ENCODE results near the gene ENOX2.
"Not testable (repeated sequence)": the region's sequence is repeated elsewhere in the genome, so short reads cannot be mapped to it uniquely, and the experiment has no call there.

The ENOX2 gene

DNA sequence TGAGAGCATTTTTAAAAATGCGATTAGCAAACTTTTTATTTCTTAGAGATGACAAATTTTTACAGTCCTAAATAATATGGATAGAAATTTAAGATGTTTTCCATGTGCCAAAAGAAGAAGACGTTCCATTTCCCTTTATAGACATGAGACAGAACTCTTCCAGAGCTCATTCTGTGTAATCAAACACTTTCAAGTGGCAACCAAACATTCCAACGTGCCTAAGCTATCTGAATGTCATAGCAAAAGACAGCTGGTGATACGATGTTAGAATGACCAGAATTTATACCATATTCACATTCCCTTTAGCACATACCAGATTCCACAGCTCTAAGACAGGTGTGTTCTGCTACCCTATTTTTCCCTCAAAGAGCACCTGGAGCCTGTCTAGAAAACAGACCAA lies 133.2 kb downstream of the ENOX2 start:
- in situ Hi-C loops (cut with MboI; ENCODE audit: low sequenced_read_pairs), result no loop called here

DNA sequence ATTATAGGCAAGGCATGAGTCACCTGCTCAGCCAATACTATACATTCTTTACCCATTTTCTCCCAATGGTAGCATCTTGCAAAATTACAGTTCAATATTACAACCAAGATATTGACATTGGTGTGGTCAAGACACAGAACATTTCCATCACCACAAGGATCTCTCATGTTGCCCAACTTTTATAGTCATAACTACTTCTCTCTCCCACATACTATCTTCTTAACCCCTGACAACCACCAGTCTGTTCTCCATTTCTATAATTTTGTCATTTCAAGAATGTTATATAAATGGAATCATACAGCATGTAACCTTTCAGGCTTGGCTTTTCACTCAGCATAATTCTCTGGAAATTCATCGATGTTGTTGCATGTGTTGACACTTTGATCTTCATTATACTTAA lies 144.9 kb downstream of the ENOX2 start:
- in situ Hi-C loops (cut with MboI; ENCODE audit: low sequenced_read_pairs), result no loop called here

- in situ Hi-C loops (cut with MboI; ENCODE audit: low sequenced_read_pairs), result no loop called here
These were observed 146.8 kb downstream of the ENOX2 start for GRCh38 chrX:130756233-130756632.

DNA sequence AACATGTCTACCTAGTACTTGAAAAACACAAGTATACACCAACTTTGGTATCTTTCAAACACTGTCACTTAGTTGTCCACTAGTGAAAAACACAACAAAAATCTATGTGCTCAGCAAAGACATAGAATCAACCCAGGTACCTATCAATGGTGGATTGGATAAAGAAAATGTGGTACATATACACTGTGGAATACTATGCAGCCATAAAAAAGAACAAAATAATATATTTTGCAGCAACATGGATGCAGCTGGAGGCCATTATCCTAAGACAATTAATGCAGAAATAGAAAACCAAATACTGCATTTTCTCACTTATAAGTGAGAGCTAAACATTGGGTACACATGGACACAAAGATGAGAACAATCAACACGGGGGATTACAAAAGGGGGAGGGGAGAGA lies 148.7 kb downstream of the ENOX2 start:
- in situ Hi-C loops (cut with MboI; ENCODE audit: low sequenced_read_pairs), result no loop called here

- in situ Hi-C loops (cut with MboI; ENCODE audit: low sequenced_read_pairs), result no loop called here
These were observed 156.2 kb downstream of the ENOX2 start for GRCh38 chrX:130746709-130747342.

DNA sequence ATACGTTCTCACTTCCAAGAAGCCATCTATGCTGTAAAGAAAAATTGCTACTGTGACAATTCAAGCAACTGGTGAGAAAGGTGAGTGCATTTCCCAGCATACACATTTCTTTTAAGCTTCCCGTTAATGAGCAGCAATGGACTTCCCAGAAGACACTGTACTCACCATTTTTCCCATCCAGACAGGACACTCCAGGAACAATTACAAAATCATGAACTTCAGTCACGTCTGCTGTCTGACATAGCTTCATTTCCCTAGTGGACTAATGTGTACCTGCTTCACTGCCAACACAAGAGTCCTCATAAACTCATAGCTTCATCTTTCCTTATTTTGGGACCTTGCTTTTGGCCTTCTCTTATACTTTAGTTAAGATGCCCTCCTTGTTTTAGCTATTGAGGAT lies 156.9 kb downstream of the ENOX2 start:
- in situ Hi-C loops (cut with MboI; ENCODE audit: low sequenced_read_pairs), result no loop called here

DNA sequence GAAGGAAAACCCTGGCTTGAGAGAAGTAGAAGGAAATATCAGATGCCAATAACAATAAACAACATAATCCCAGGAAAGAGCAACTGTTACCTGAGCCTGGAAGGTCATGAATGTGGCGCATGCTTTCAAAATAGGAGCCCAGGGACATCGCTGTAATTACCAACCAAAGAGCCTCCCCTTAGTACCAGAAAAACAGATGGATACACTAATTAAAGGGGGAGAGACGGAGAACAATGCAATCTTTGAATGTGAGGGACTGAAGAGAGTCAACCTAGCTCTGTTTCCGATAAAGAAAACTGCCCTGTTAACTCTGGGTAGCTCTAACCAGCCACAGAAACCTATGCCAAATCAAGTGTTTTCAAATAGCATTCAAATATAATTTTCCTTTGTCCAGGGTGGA lies 161.4 kb downstream of the ENOX2 start:
- in situ Hi-C loops (cut with MboI; ENCODE audit: low sequenced_read_pairs), result no loop called here

DNA sequence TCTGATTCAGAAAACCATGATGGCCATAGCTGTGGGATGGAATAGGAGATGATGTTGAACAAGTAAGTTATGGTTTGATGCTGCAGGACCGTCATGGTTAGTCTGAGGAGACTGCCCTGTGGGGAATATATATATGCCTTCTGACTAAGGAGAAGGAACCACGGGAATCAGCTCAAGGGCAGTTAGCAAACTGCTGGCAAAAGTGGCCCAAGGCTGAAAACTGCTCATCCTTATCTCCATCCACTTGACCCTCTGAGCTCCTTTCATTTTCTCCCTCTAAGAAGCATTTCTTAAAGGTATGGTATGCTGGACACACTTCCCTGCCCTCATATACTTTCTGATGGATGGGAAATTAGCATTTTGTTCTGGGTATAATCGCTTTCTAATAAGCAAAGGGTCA lies 161.9 kb downstream of the ENOX2 start:
- in situ Hi-C loops (cut with MboI; ENCODE audit: low sequenced_read_pairs), result no loop called here

GRCh38 chrX:130738638-130739195 lies 164.3 kb downstream of the ENOX2 start:
- in situ Hi-C loops (cut with MboI; ENCODE audit: low sequenced_read_pairs), result no loop called here

- in situ Hi-C loops (cut with MboI; ENCODE audit: low sequenced_read_pairs), result no loop called here
These were observed 168.3 kb downstream of the ENOX2 start for GRCh38 chrX:130734713-130735112.

DNA sequence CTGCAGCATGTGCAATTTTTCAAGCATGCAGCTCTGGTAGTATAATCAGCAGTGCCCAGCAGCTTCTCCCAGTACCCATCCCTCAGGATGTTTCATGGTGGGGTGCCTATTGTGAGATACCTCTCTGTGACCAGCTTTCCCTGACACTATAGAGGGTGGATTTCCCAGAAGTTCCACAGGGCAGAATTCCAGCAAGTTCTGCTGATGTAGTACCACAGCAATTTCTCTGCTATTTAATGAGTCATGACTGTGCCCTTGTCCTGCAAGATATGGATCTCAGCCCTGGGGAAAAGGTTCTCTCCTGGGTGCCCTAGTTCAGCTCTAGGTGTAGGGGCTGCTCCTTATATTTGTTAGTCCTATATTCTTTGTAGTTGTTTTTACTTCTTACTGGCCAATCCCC lies 174.8 kb downstream of the ENOX2 start:
- in situ Hi-C loops (cut with MboI; ENCODE audit: low sequenced_read_pairs), result no loop called here

GRCh38 chrX:130726661-130727060 lies 176.3 kb downstream of the ENOX2 start:
- in situ Hi-C loops (cut with MboI; ENCODE audit: low sequenced_read_pairs), result no loop called here

DNA sequence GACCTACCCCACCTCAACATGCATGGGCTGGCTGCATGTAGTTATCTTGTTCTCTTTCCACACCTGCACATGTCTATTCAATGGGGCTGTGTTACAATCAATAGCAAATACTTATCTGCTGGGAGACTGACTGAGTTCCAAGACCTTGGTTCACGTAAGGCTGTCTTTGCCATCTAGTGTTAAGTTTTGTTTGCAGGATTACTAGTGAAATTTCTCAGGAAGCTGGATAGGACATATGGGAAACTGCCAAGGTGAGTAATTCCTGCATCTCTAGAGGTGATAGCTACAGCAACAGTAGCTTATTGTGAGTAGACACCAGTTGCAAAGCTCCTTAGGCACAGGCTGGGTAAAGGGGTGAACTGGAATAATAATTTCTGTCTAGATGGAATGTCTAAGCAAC lies 177.5 kb downstream of the ENOX2 start:
- in situ Hi-C loops (cut with MboI; ENCODE audit: low sequenced_read_pairs), result no loop called here

- in situ Hi-C loops (cut with MboI; ENCODE audit: low sequenced_read_pairs), result no loop called here
These were observed 183.6 kb downstream of the ENOX2 start for GRCh38 chrX:130719413-130719812.

- in situ Hi-C loops (cut with MboI; ENCODE audit: low sequenced_read_pairs), result no loop called here
These were observed 184.9 kb downstream of the ENOX2 start for GRCh38 chrX:130718137-130718536.

DNA sequence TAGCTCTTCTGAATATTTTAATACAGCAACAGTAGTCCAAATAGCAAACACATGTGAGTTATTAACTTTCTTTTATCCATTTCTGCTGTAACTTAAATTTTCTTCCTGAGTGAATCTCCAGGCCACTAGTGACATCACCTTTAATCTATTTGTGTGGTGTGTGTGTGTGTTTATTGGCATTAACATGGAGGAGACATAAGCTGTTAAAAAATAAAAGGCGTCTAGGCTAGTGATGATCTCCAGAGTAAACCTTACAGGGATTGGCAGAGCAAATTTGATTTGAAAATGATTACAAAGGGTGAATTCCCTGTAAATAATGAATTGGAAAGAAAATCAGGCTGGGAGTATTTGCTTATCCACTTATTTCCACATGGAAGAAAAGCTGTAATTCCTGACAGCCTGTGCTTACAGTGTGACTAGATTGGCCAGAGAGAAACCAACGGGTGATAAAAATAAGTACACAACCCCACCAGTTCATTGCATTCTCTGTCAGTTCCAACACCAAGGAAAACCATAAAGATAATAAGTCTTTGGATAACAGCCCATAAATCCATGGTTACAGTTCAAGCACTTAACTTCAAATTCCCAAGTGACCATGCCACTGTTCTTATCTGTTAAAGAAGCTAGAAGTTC lies 186.1 kb downstream of the ENOX2 start:
- in situ Hi-C loops (cut with MboI; ENCODE audit: low sequenced_read_pairs), result no loop called here

- in situ Hi-C loops (cut with MboI; ENCODE audit: low sequenced_read_pairs), result no loop called here
These were observed 186.7 kb downstream of the ENOX2 start for GRCh38 chrX:130716346-130716745.

DNA sequence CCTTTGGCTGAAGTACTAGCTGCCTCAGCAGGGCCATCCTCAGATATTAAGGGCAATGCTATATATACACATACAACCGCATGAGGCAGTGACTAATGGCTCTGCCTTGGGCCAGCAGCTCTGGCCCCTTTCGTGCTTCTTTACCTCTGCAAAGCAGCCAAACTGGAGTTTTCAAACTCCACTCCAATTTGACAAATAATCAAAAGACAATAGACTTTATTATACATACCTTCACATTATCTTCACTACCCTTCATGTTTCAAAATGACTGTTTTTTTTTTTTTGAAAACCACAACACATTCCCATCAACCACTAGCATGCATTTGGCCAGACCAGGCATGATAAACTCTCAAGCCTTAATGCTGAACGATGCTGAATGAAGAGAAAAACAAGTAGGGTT lies 187.7 kb downstream of the ENOX2 start:
- in situ Hi-C loops (cut with MboI; ENCODE audit: low sequenced_read_pairs), result no loop called here

DNA sequence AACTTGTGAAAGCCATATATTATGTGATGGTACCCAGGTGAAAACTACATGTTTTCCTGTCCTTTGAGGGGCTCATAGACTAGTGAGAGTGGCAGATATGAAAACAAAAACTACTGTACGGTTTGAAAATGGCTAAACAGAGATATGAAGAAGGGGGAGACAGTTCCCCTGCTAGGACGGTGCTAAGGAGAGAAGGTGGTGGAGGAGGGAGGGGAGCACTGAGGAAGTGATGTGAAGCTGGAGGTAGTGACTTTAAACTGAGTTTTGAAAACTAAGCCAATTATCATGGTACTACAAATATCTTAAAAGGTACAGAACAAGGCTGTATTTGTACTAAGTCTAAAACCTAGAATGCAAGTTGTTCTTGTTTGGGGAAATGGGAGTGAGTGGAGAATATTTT lies 188.3 kb downstream of the ENOX2 start:
- in situ Hi-C loops (cut with MboI; ENCODE audit: low sequenced_read_pairs), result no loop called here

- in situ Hi-C loops (cut with MboI; ENCODE audit: low sequenced_read_pairs), result no loop called here
These were observed 188.9 kb downstream of the ENOX2 start for GRCh38 chrX:130714135-130714534.

DNA sequence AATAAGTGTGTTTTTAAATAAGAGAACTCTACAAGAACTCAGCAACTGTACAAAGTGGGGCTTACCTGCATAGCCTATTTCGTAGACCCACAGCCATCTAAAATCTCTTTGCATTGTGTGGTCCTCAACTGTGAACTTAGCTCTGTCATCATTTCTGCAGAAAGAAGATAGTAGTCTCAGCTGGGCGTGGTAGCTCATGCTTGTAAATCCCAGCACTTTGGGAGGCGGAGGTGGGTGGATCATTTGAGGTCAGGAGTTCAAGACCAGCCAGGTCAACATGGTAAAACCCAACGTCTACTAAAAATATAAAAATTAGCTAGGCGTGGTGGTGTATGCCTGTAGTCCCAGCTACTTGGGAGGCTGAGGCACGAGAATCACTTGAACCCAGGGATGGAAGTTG lies 193.8 kb downstream of the ENOX2 start:
- in situ Hi-C loops (cut with MboI; ENCODE audit: low sequenced_read_pairs), result not testable (repeated sequence)

GRCh38 chrX:130705591-130705990 lies 197.4 kb downstream of the ENOX2 start:
- in situ Hi-C loops (cut with MboI; ENCODE audit: low sequenced_read_pairs), result no loop called here
